D721Med (cell line): ENCODE results near the gene AFF4.

ENCODE experiments used
- DNase-seq: peaks from one replicate; pipeline ENCODE4 v3.0.0; 2011; ENCODE audit warnings: low spot score; ENCODE audit not compliant: insufficient read length
- FAIRE-seq: peaks from 2 replicates; lab custom pipeline; 2011; peaks lifted over from hg19 to GRCh38; lab: Jason Lieb, UNC
- CTCF ChIP-seq: IDR thresholded peaks from 2 replicates; pipeline ENCODE4 v1.5.1; 2012; ENCODE audit warnings: mild to moderate bottlenecking, control low read depth; ENCODE audit not compliant: insufficient read depth; ENCODE audit errors: missing control alignments

Gene AFF4

GRCh38 chr5:132898094-132898493 lies 65.3 kb downstream of the AFF4 start:
- TF ChIP-seq CTCF = no peak
- no peak for DNase-seq
- no peak for FAIRE-seq

- TF ChIP-seq CTCF = no peak
- no peak for DNase-seq
- FAIRE-seq = no peak
Observed at GRCh38 chr5:132896685-132897084, 66.7 kb downstream of the AFF4 start.

GRCh38 chr5:132895719-132896305 lies 67.6 kb downstream of the AFF4 start:
- FAIRE-seq = no peak
- TF ChIP-seq CTCF = no peak
- no peak for DNase-seq

GRCh38 chr5:132890817-132891216 lies 72.6 kb downstream of the AFF4 start:
- DNase-seq (no peak), FAIRE-seq (no peak)
- TF ChIP-seq CTCF = no peak

- no peak for TF ChIP-seq CTCF
- DNase-seq (no peak), FAIRE-seq (no peak)
Observed at GRCh38 chr5:132889501-132889900, 73.9 kb downstream of the AFF4 start.

- FAIRE-seq = no peak
- TF ChIP-seq CTCF = no peak
- DNase-seq = no peak
Observed at GRCh38 chr5:132887283-132887682, 76.2 kb downstream of the AFF4 start.

- FAIRE-seq = no peak
- TF ChIP-seq CTCF = no peak
- DNase-seq = no peak
Observed at GRCh38 chr5:132886064-132886823, 77.2 kb downstream of the AFF4 start.
